MM.1S (cell line): ENCODE data around the gene EXO5.

Experiments used
- DNase-seq: peaks from one replicate; pipeline ENCODE4 v3.0.0-alpha.2; 2015
- H2AFZ ChIP-seq: fragments of 300-600 bp; sonication (generic); 2 replicates; pipeline ENCODE4 v1.6.0; 2016; ENCODE audit warnings: antibody characterized with exemption, low read length
- H3F3A ChIP-seq: fragments of 300-600 bp; sonication (generic); 2 replicates; pipeline ENCODE4 v1.6.1; 2016; ENCODE audit warnings: mild to moderate bottlenecking, antibody characterized with exemption, low read length, moderate library complexity, mixed read lengths; ENCODE audit not compliant: insufficient read depth
- H3K27ac ChIP-seq: fragments of 300-600 bp; sonication (generic); 2 replicates; pipeline ENCODE4 v1.5.1; 2016; ENCODE audit warnings: mild to moderate bottlenecking, low read length
- H3K27me3 ChIP-seq: fragments of 300-600 bp; sonication (generic); replicated peaks from 2 replicates; pipeline ENCODE4 v1.6.0; 2016; ENCODE audit warnings: low read length; ENCODE audit not compliant: insufficient read depth
- H3K36me3 ChIP-seq: fragments of 300-600 bp; sonication (generic); replicated peaks from 2 replicates; pipeline ENCODE4 v1.6.1; 2016; ENCODE audit warnings: mild to moderate bottlenecking, low read length, mixed read lengths; ENCODE audit not compliant: insufficient read depth
- H3K4me1 ChIP-seq: fragments of 300-600 bp; sonication (generic); 2 replicates; pipeline ENCODE4 v1.6.1; 2016; ENCODE audit warnings: low read length, mixed read lengths
- H3K4me2 ChIP-seq: fragments of 300-600 bp; sonication (generic); 2 replicates; pipeline ENCODE4 v1.6.0; 2016; ENCODE audit warnings: low read depth, low read length
- H3K4me3 ChIP-seq: fragments of 300-600 bp; sonication (generic); 2 replicates; pipeline ENCODE4 v1.5.1; 2016; ENCODE audit warnings: low read length, mixed read lengths
- H3K79me2 ChIP-seq: fragments of 300-600 bp; sonication (generic); 2 replicates; pipeline ENCODE4 v1.6.1; 2016; ENCODE audit warnings: mixed run types, low read length, mixed read lengths
- H3K9ac ChIP-seq: fragments of 300-600 bp; sonication (generic); 2 replicates; pipeline ENCODE4 v1.6.1; 2016; ENCODE audit warnings: low read length, mixed read lengths
- H3K9me2 ChIP-seq: fragments of 300-600 bp; sonication (generic); replicated peaks from 2 replicates; pipeline ENCODE4 v1.6.1; 2016; ENCODE audit warnings: mild to moderate bottlenecking, low read length, mixed read lengths; ENCODE audit not compliant: insufficient read depth
- H3K9me3 ChIP-seq: fragments of 300-600 bp; sonication (generic); replicated peaks from 2 replicates; pipeline ENCODE4 v1.6.1; 2016; ENCODE audit warnings: mild to moderate bottlenecking, low read length, mixed read lengths; ENCODE audit not compliant: insufficient read depth
- H4K20me1 ChIP-seq: fragments of 300-600 bp; sonication (generic); 2 replicates; pipeline ENCODE4 v1.6.1; 2016; ENCODE audit warnings: mild to moderate bottlenecking, low read length, moderate library complexity, mixed read lengths; ENCODE audit not compliant: insufficient read depth
- CTCF ChIP-seq: fragments of 300-600 bp; sonication (generic); IDR thresholded peaks from 2 replicates; pipeline ENCODE4 v1.5.1; 2016; ENCODE audit warnings: antibody characterized with exemption, low read length, mixed read lengths
- EZH2 ChIP-seq: fragments of 300-600 bp; sonication (generic); optimal IDR thresholded peaks from 2 replicates; pipeline ENCODE3; 2017; ENCODE audit warnings: low read depth, mild to moderate bottlenecking, antibody characterized with exemption, low read length, mixed read lengths
- EZH2phosphoT487 ChIP-seq: fragments of 300-600 bp; sonication (generic); IDR thresholded peaks from 2 replicates; pipeline ENCODE4 v1.6.1; 2018; ENCODE audit warnings: antibody characterized with exemption, low read length

Gene EXO5

GRCh38 chr1:40508375-40509341 lies at the start of gene EXO5:
Gene EXO5 (plus strand): TSS chr1:40508767. CDS start chr1:40514545, 5,778 bp downstream.
- Histone ChIP-seq H3K4me1 (no peaks in the 10 kb centered on the region), H3K9ac (peak within 1 kb of the TSS; percentile 34; the same call in 1 of the 2 replicates), H3K27ac (no peak within 1 kb of the TSS), H4K20me1 (no peaks in the 10 kb centered on the region), H3K9me2 (no peaks in the 10 kb centered on the region), H3F3A (no peaks in the 10 kb centered on the region), H3K27me3 (no peaks in the 10 kb centered on the region), H3K9me3 (no peaks in the 10 kb centered on the region), H3K4me2 (peak within 1 kb of the TSS; percentile 26), H2AFZ (peak within 1 kb of the TSS; percentile 76), H3K36me3 (no peaks in the 10 kb centered on the region), H3K79me2 (no peaks in the 10 kb centered on the region), H3K4me3 (peak within 1 kb of the TSS; percentile 61)
- peak; percentile 70 for DNase-seq
- no peak for TF ChIP-seq EZH2phosphoT487
- TF ChIP-seq EZH2, result no peak
- no peak for TF ChIP-seq CTCF

GRCh38 chr1:40462956-40463590 lies 45.5 kb upstream of the EXO5 start:
- DNase-seq, result no peak
- Histone ChIP-seq H3F3A (no peaks in the 10 kb centered on the region), H3K4me1 (no peaks in the 10 kb centered on the region), H3K9me2 (no peaks in the 10 kb centered on the region), H4K20me1 (no peaks in the 10 kb centered on the region), H3K9me3 (0 out of 2 replicates have a peak, but pooled peaks cover 5% of the 10 kb centered on the region), H3K4me2 (no peak overlapping the region), H2AFZ (no peak overlapping the region), H3K27ac (no peak overlapping the region), H3K4me3 (no peak overlapping the region), H3K27me3 (no peaks in the 10 kb centered on the region), H3K9ac (no peak overlapping the region), H3K36me3 (peaks cover 8% of the 10 kb centered on the region; the same call in 1 of the 2 replicates), H3K79me2 (no peaks in the 10 kb centered on the region)
- TF ChIP-seq EZH2phosphoT487 (no peak), CTCF (no peak), EZH2 (no peak)

GRCh38 chr1:40469327-40469726 lies 39.2 kb upstream of the EXO5 start:
- Histone ChIP-seq H4K20me1 (no peaks in the 10 kb centered on the region), H3K9me3 (0 out of 2 replicates have a peak, but pooled peaks cover 3% of the 10 kb centered on the region), H3K9ac (no peak overlapping the region), H3K4me1 (no peaks in the 10 kb centered on the region), H3K4me2 (no peak overlapping the region), H3K9me2 (no peaks in the 10 kb centered on the region), H3K36me3 (no peaks in the 10 kb centered on the region), H3K27me3 (no peaks in the 10 kb centered on the region), H2AFZ (no peak overlapping the region), H3K4me3 (no peak overlapping the region), H3F3A (no peaks in the 10 kb centered on the region), H3K79me2 (no peaks in the 10 kb centered on the region), H3K27ac (no peak overlapping the region)
- DNase-seq, result no peak
- TF ChIP-seq EZH2 (no peak), EZH2phosphoT487 (no peak), CTCF (no peak)
